Lung (tissue), 12 donors: ENCODE data around the gene PLEKHM3. TPM values are rescaled to one million over a fixed set of nuclear protein-coding genes. Genes with fewer than 3 reads are reported as not detected.

ENCODE experiments used
- ATAC-seq: fragments of 200-7000 bp; cut with Tn5 transposase; one replicate; pipeline ENCODE4 v1.9.1; 2020; ENCODE audit warnings: moderate number of reproducible peaks; ENCODE audit not compliant: insufficient read depth, low FRiP score
- DNase-seq, 3 donors: peaks; one replicate each; pipeline ENCODE4 v3.0.0-alpha.2; 2013 to 2017
- H3K27ac ChIP-seq, 2 donors: one replicate each; pipeline ENCODE4 v1.5.1; 2013; ENCODE audit warnings: mild to moderate bottlenecking in 2 of 2, moderate library complexity in 2 of 2, control low read depth in 1 of 2, inconsistent platforms in 1 of 2, low read depth in 1 of 2, low read length in 1 of 2
- H3K27me3 ChIP-seq, 3 donors: one replicate each; pipeline ENCODE4 v1.5.1; 2013; ENCODE audit warnings: low read length in 2 of 3; ENCODE audit not compliant: control insufficient read depth in 3 of 3, insufficient read depth in 3 of 3
- H3K36me3 ChIP-seq, 4 donors: one replicate each; pipeline ENCODE4 v1.5.1; 2013; ENCODE audit warnings: low read length in 4 of 4, mild to moderate bottlenecking in 1 of 4, moderate library complexity in 1 of 4; ENCODE audit not compliant: control insufficient read depth in 4 of 4, insufficient read depth in 4 of 4
- H3K4me1 ChIP-seq, 5 donors: one replicate each; pipeline ENCODE4 v1.5.1; 2013; ENCODE audit warnings: low read length in 5 of 5, mild to moderate bottlenecking in 2 of 5, moderate library complexity in 1 of 5; ENCODE audit not compliant: control insufficient read depth in 5 of 5, insufficient read depth in 5 of 5
- H3K4me3 ChIP-seq: one replicate; pipeline ENCODE4 v1.5.1; 2013; ENCODE audit warnings: mild to moderate bottlenecking, control low read depth, moderate library complexity
- H3K9ac ChIP-seq, 2 donors: one replicate each; pipeline ENCODE4 v1.5.1; 2013; ENCODE audit warnings: low read length in 2 of 2, control low read depth in 1 of 2; ENCODE audit not compliant: insufficient read depth in 1 of 2
- H3K9me3 ChIP-seq, 4 donors: one replicate each; pipeline ENCODE4 v1.5.1; 2013; ENCODE audit warnings: low read length in 3 of 4, mild to moderate bottlenecking in 1 of 4, moderate library complexity in 1 of 4; ENCODE audit not compliant: control insufficient read depth in 4 of 4, insufficient read depth in 3 of 4
- CTCF ChIP-seq: IDR thresholded peaks from 2 replicates; pipeline ENCODE4 v1.5.1; 2012; ENCODE audit warnings: mild to moderate bottlenecking; ENCODE audit errors: control extremely low read depth, extremely low read depth
- WGBS, 2 donors: extraction: QIAGEN DNeasy Blood & Tissue Kit; methylation state at CpG; one replicate each; pipeline ENCODE4 v1.1.7; 2013; 5-methylcytosine and 5-hydroxymethylcytosine counted together
- polyA plus RNA-seq, 2 donors: library from polyadenylated mRNA; stranded (reverse); fragments of 200-250 nt; gene quantifications; one replicate each; pipeline ENCODE4 v1.2.1, GENCODE V29; 2013
- total RNA-seq, 2 donors: library from RNA; depleted of rRNA in 1 of 2; stranded (reverse); fragments of >200 nt in 1 of 2; gene quantifications; one replicate each; pipeline ENCODE4 v1.2.1, GENCODE V29; 2014 to 2021
- donor health status: control.
- donor health status: control.
- donor health status: Bipolar disorder and iron deficiency.
- donor health status: healthy.
- donor health status: DM: yes; HTN: yes; CAD: no.

PLEKHM3 gene
- total and polyA plus RNA-seq, 4 donors: 5.6 to 32.9 (median 12.4) TPM

DNA sequence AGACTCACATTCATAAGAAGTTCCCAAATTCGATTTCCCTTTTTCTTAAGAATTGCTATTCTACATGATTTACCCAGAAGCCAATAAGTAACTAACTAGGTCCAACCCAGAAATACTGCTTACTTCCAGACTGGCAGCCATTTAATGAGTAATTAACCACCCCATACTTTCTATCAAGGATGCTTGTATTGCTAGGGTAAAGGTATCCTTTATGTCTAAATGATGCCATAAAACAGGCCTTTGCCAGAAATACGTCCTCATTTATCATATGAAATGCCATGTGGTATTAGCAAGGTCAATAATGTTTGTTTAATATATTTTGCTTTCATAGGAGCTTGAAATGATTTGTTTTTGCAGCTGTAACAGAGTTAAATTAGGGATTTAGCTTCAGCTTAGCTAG, 56.1 kb downstream of the PLEKHM3 start:
- H3K9me3 ChIP-seq: no peaks in the 10 kb centered on the region
- no peak for TF ChIP-seq CTCF
- no peak overlapping the region for H3K9ac ChIP-seq
- no peak for DNase-seq
- H3K4me3 ChIP-seq: no peak overlapping the region
- 74 to 89% methylated on average over 2 of the region's 2 CpGs for WGBS, 2 donors
- peaks cover 0 to under 1% (median 0%) of the 10 kb centered on the region in 4 donors for H3K36me3 ChIP-seq
- no peak overlapping the region for H3K27ac ChIP-seq
- peaks cover 0 to 17% (median 2%) of the 10 kb centered on the region in 5 donors for H3K4me1 ChIP-seq
- ATAC-seq: no peak
- no peaks in the 10 kb centered on the region for H3K27me3 ChIP-seq

DNA sequence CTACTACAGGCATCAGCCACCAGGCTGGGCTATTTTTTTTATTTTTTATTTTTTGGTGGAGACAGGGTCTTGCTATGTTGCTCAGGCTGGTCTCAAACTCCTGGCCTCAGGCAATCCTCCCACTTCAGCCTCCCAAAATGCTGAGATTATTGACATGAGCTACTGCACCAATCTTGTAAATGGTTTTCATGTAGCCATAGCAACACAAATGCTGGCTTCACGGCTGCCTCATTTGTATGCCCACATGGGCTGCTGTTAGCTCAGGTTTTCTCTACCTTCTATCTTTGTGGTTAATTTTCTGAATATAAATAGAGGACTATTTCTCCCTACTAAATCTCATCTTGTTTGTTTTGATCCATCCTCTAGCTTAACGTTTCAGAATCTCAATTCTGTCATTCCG, 58.2 kb downstream of the PLEKHM3 start:
- no peak for ATAC-seq
- no peak for DNase-seq
- peaks cover 0 to 2% (median 0%) of the 10 kb centered on the region in 4 donors for H3K9me3 ChIP-seq
- H3K27ac ChIP-seq: no peak overlapping the region
- H3K27me3 ChIP-seq: no peaks in the 10 kb centered on the region
- WGBS, 2 donors: 91 to 93% methylated on average over 3 of the region's 3 CpGs
- no peak overlapping the region for H3K4me3 ChIP-seq
- peaks cover 0 to 4% (median under 1%) of the 10 kb centered on the region in 4 donors for H3K36me3 ChIP-seq
- peaks cover 0 to 17% (median under 1%) of the 10 kb centered on the region in 5 donors for H3K4me1 ChIP-seq
- TF ChIP-seq CTCF: no peak
- no peak overlapping the region for H3K9ac ChIP-seq

GRCh38 chr2:207960911-207961310, 64.4 kb downstream of the PLEKHM3 start:
- H3K9ac ChIP-seq: no peak overlapping the region
- no peak overlapping the region for H3K27ac ChIP-seq
- peaks cover 0 to 6% (median 2%) of the 10 kb centered on the region in 4 donors for H3K36me3 ChIP-seq
- DNase-seq (no peak), ATAC-seq (no peak)
- WGBS, 2 donors: 52 to 80% methylated on average over 1 of the region's 1 CpG
- H3K4me3 ChIP-seq: no peak overlapping the region
- TF ChIP-seq CTCF: no peak
- peaks cover 0 to 8% (median 0%) of the 10 kb centered on the region in 5 donors for H3K4me1 ChIP-seq
- peaks cover 0 to 2% (median 0%) of the 10 kb centered on the region in 4 donors for H3K9me3 ChIP-seq
- H3K27me3 ChIP-seq: no peaks in the 10 kb centered on the region

- Histone ChIP-seq H3K27me3 (no peaks in the 10 kb centered on the region), H3K4me1 (peaks cover 0 to 7% (median 0%) of the 10 kb centered on the region in 5 donors), H3K9me3 (peaks cover 0 to 2% (median 0%) of the 10 kb centered on the region in 4 donors), H3K27ac (no peak overlapping the region), H3K9ac (no peak overlapping the region), H3K4me3 (no peak overlapping the region), H3K36me3 (peaks cover 0 to 6% (median 2%) of the 10 kb centered on the region in 4 donors)
- ATAC-seq (no peak), DNase-seq (no peak)
- no peak for TF ChIP-seq CTCF
- WGBS, 2 donors: 21 to 40% methylated on average over 1 of the region's 1 CpG
Observed at GRCh38 chr2:207960090-207960489, 65.2 kb downstream of the PLEKHM3 start.
